ENCODE results near the gene NBR1. TPM values are rescaled to one million over a fixed set of nuclear protein-coding genes. Genes with fewer than 3 reads are reported as not detected.
"Not testable (repeated sequence)": the region's sequence is repeated elsewhere in the genome, so short reads cannot be mapped to it uniquely, and the experiment has no call there.

The NBR1 gene
- total RNA-seq, 1 experiment from 2014 or later: 82.9 TPM

GRCh38 chr17:43246456-43246855 is 75.4 kb downstream of the NBR1 start:
- not testable (repeated sequence) for DNase-seq (ENCODE audit: low read depth)

Other genes with a start within 250 kb of the NBR1 start
- 13.6 and 17.1 TPM in 2 replicates for gene AARSD1, start 206.8 kb upstream of the NBR1 start, total RNA-seq (2014; rRNA removed; shearing (Covaris generic))
- 0.67 and 0.71 TPM in 2 replicates for gene PTGES3L, start 191.1 kb upstream of the NBR1 start, total RNA-seq (2014; rRNA removed; shearing (Covaris generic))
- 5.7 and 11.4 TPM in 2 replicates for gene RUNDC1, start 190.6 kb upstream of the NBR1 start, total RNA-seq (2014; rRNA removed; shearing (Covaris generic))
- 982 and 1,027 TPM in 2 replicates for gene RPL27, start 172.8 kb upstream of the NBR1 start, total RNA-seq (2014; rRNA removed; shearing (Covaris generic))
- 206 and 256 TPM in 2 replicates for gene IFI35, start 164.4 kb upstream of the NBR1 start, total RNA-seq (2014; rRNA removed; shearing (Covaris generic))
- 72.4 and 72.7 TPM in 2 replicates for gene VAT1, start 148.8 kb upstream of the NBR1 start, total RNA-seq (2014; rRNA removed; shearing (Covaris generic))
- 0.20 and 0.22 TPM in 2 replicates for gene RND2, start 146.0 kb upstream of the NBR1 start, total RNA-seq (2014; rRNA removed; shearing (Covaris generic))
- gene BRCA1, start 45.9 kb upstream of the NBR1 start, total RNA-seq (2014; rRNA removed; shearing (Covaris generic)): 27.5 and 30.1 TPM in 2 replicates
- gene TMEM106A, start 40.7 kb downstream of the NBR1 start, total RNA-seq (2014; rRNA removed; shearing (Covaris generic)): 4.9 and 10.1 TPM in 2 replicates
- not detected in 2 replicates for gene CCDC200, start 57.4 kb downstream of the NBR1 start, total RNA-seq (2014; rRNA removed; shearing (Covaris generic))
- not detected in 2 replicates for gene RNU2-1, start 62.8 kb downstream of the NBR1 start, total RNA-seq (2014; rRNA removed; shearing (Covaris generic))
- gene ARL4D, start 227.8 kb downstream of the NBR1 start, total RNA-seq (2014; rRNA removed; shearing (Covaris generic)): 15.1 and 18.4 TPM in 2 replicates

Measured in M059J (cell line).